RCC 7860 (cell line): ENCODE data around the gene CTAG1B.
A peak's percentile ranks its signal among the peaks of the same experiment; 100 is the strongest.
"Not testable (repeated sequence)": the region's sequence is repeated elsewhere in the genome, so short reads cannot be mapped to it uniquely, and the experiment has no call there.

ENCODE experiments used
- DNase-seq: peaks from one replicate; pipeline ENCODE4 v3.0.0-alpha.2; 2015; ENCODE audit warnings: low spot score
- FAIRE-seq: peaks from 2 replicates; lab custom pipeline; 2012; peaks lifted over from hg19 to GRCh38; lab: Jason Lieb, UNC

Gene CTAG1B

GRCh38 chrX:154630949-154631348, 11.9 kb upstream of the CTAG1B start:
- FAIRE-seq, DNase-seq: not testable (repeated sequence)

- FAIRE-seq: not testable (repeated sequence)
These were observed 9.9 kb upstream of the CTAG1B start for GRCh38 chrX:154628960-154629359.

GRCh38 chrX:154620767-154621414, 1.8 kb upstream of the CTAG1B start:
- DNase-seq: not testable (repeated sequence)
- FAIRE-seq: peak; percentile 78

More at GRCh38 chrX:154628960-154629359, 9.9 kb upstream of the CTAG1B start:
- not testable (repeated sequence) for DNase-seq

GRCh38 chrX:154613586-154613985, 5.5 kb downstream of the CTAG1B start:
- FAIRE-seq: peak; percentile 32
- not testable (repeated sequence) for DNase-seq

GRCh38 chrX:154611146-154611545, 7.9 kb downstream of the CTAG1B start:
- FAIRE-seq: not testable (repeated sequence)

GRCh38 chrX:154608823-154609222, 10.3 kb downstream of the CTAG1B start:
- FAIRE-seq, DNase-seq: not testable (repeated sequence)

More at GRCh38 chrX:154611146-154611545, 7.9 kb downstream of the CTAG1B start:
- not testable (repeated sequence) for DNase-seq

- not testable (repeated sequence) for FAIRE-seq, DNase-seq
These were observed 11.1 kb downstream of the CTAG1B start for GRCh38 chrX:154607976-154608375.

- no peak for FAIRE-seq
- DNase-seq: no peak
These were observed 11.7 kb downstream of the CTAG1B start for GRCh38 chrX:154607370-154607769.

- FAIRE-seq (no peak), DNase-seq (no peak)
These were observed 13.5 kb downstream of the CTAG1B start for GRCh38 chrX:154605566-154605965.

GRCh38 chrX:154603438-154604430, 15.3 kb downstream of the CTAG1B start:
- FAIRE-seq (peak; percentile 65), DNase-seq (peak; percentile 48)

GRCh38 chrX:154602766-154603437, 16.2 kb downstream of the CTAG1B start:
- no peak for DNase-seq
- FAIRE-seq: no peak

- no peak for FAIRE-seq
These were observed 16.9 kb downstream of the CTAG1B start for GRCh38 chrX:154602226-154602625.

GRCh38 chrX:154600759-154601374, 18.2 kb downstream of the CTAG1B start:
- no peak for DNase-seq
- FAIRE-seq: no peak

More at GRCh38 chrX:154602226-154602625, 16.9 kb downstream of the CTAG1B start:
- no peak for DNase-seq

- FAIRE-seq: no peak
- DNase-seq: no peak
These were observed 19.6 kb downstream of the CTAG1B start for GRCh38 chrX:154599531-154599930.

GRCh38 chrX:154598656-154599055, 20.4 kb downstream of the CTAG1B start:
- FAIRE-seq: no peak
- DNase-seq: no peak

GRCh38 chrX:154597221-154597620, 21.9 kb downstream of the CTAG1B start:
- DNase-seq: no peak
- FAIRE-seq: no peak

- no peak for FAIRE-seq
- DNase-seq: no peak
These were observed 22.7 kb downstream of the CTAG1B start for GRCh38 chrX:154596290-154596929.

GRCh38 chrX:154595559-154596249, 23.4 kb downstream of the CTAG1B start:
- DNase-seq: no peak
- no peak for FAIRE-seq

GRCh38 chrX:154594491-154594890, 24.6 kb downstream of the CTAG1B start:
- no peak for DNase-seq
- no peak for FAIRE-seq
